Motor neuron (in vitro differentiated cells): ENCODE results near the gene ZFP3. TPM values are rescaled to one million over a fixed set of nuclear protein-coding genes. Genes with fewer than 3 reads are reported as not detected.
A peak's percentile ranks its signal among the peaks of the same experiment; 100 is the strongest.
"Not testable (repeated sequence)": the region's sequence is repeated elsewhere in the genome, so short reads cannot be mapped to it uniquely, and the experiment has no call there.

Experiments
- ATAC-seq, 8 experiments: fragments of 200-7000 bp; cut with Tn5 transposase; replicated peaks in 6 of 8; 2 replicates each; pipeline ENCODE4 v1.8.0; 2021; ENCODE audit warnings: mild to moderate bottlenecking in 8 of 8, moderate library complexity in 8 of 8
- H3K27ac ChIP-seq, 2 donors: fragments of 250-450 bp; sonication (Bioruptor Pico); 2 replicates each; pipeline ENCODE4 v1.9.0; 2021; ENCODE audit warnings: antibody characterized with exemption in 2 of 2, mild to moderate bottlenecking in 2 of 2, moderate library complexity in 1 of 2
- H3K4me1 ChIP-seq, 2 donors: fragments of 250-450 bp; sonication (Bioruptor Pico); replicated peaks in 1 of 2; 2 replicates each; pipeline ENCODE4 v1.6.1; 2021; ENCODE audit warnings: antibody characterized with exemption in 2 of 2, mild to moderate bottlenecking in 2 of 2, moderate library complexity in 1 of 2
- H3K4me3 ChIP-seq, 5 donors: fragments of 250-450 bp; sonication (Bioruptor Pico); 2 replicates each; pipeline ENCODE4 v1.9.0; 2021; ENCODE audit warnings: antibody characterized with exemption in 5 of 5, mild to moderate bottlenecking in 5 of 5, moderate library complexity in 4 of 5
- WGBS, 10 experiments: fragments of 450-650 bp; shearing (Covaris generic); methylation state at CpG; one replicate each; pipeline ENCODE4 v1.0.0; 2022; 5-methylcytosine and 5-hydroxymethylcytosine counted together
- in situ Hi-C, 9 experiments: fragments of 400-800 bp; cut with MboI; loops; one replicate each; pipeline ENCODE4 v1.15.0; 2021; ENCODE audit warnings: low sequenced_read_pairs in 9 of 9, low pct_unique_long_range_greater_than_20kb in 2 of 9; ENCODE audit not compliant: unreplicated experiment in 9 of 9
- total RNA-seq, 8 experiments: library from RNA; unstranded; fragments of 300-600 nt; gene quantifications; 2 replicates each; pipeline versions ENCODE4 v1.2.3 to v1.2.4, GENCODE V29; 2022

The ZFP3 gene
- total RNA-seq, 8 experiments from 2014 or later, result 0.22 to 8.5 (median 1.6) TPM

DNA sequence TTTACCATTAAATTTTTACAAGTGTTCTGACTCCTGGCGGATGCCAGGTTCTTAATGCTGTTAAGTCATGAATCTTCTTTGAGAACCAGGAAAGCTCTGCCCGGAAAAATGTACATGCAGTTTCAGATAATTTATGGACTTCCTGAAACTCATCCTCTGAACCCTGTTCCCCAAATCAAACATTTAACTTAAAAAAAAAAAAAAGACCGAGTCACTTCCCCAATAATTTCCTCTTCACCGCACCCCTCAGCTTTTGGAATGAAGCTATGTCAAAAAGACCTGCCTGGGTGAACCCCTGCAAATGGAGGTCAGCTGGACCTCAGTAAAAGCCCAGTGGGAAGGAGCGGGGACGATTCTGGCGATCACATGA, 18.4 kb downstream of the ZFP3 start:
- in situ Hi-C loops, result no loop called here
- Histone ChIP-seq H3K4me1 (no peaks in the 10 kb centered on the region), H3K27ac (no peak overlapping the region), H3K4me3 (peak overlapping the region; percentile 31 to 49 (median 42))
- no peak for ATAC-seq
- WGBS, 10 experiments, result 5 to 75% (median 33%) methylated on average over 2 to 7 of the region's 7 CpGs; no CpG with 5 or more reads in 2 of the 10 experiments

DNA sequence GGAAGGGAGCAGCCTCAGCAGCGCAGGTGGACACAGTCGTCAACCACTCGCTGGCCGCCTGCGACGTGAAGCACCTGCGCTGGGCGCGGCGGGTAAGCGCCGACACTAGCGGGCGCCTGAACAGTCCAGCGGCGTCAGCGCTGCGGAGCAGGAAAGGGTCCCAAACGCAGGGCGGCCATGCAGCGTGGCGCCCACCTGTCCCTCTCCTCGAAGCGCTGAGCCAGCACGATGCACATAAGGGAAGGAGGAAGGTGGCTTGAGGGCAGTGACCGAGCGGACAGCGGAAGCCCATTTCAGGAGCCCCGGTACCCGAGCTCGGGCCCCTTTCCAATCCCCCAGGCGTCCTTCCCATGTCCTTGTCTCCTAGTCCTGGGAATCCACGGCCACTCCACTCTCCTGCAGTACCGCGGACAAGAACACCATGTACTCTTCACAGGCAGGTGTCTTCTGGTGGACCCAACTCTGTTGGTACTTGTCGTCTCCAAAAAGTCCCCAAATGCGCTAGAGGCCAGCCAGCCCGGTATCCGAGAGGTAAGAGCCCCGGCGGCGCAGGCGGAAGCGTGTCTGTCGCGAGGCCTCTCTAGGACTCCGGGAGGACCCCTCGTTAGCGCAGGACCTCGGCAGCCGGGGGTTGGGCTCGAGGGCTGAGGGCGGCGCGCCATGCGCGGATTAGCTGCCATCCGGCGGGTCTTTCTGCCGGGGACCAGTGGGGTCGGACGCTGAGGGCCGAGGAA, 19.0 kb downstream of the ZFP3 start:
- H3K4me3 ChIP-seq, result peak overlapping the region; percentile 31 to 49 (median 42)
- 0 to 34% (median 4%) methylated on average over 2 to 22 of the region's 63 CpGs; no CpG with 5 or more reads in 4 of the 10 experiments for WGBS, 10 experiments
- in situ Hi-C loops, result no loop called here
- ATAC-seq, result peak in 6 of 8 experiments; percentile 38 to 96 (median 92)
- no peak overlapping the region for H3K27ac ChIP-seq
- no peaks in the 10 kb centered on the region for H3K4me1 ChIP-seq

DNA sequence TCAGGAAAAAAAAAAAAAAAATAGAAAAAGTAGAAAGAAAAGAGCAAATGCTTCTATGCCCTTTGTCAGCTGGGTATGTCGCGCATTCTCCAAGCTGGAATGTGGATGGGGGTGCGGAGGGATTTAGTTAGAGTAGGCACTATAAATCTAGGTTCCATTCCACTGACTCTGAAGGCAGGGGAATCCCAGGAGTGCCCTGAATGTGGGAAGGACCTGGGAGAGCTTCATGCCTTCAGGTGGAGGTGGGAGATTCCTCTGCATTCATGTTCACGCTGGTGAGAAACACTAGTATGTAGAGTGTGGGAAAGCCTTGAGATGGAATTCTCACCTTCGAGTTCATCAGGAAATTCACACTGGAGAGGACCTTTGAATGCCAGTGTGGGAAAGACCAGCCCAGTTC, 21.0 kb downstream of the ZFP3 start:
- Histone ChIP-seq H3K27ac (no peak overlapping the region), H3K4me3 (no peak overlapping the region), H3K4me1 (no peaks in the 10 kb centered on the region)
- WGBS, 10 experiments, result 0 to 100% (median 83%) methylated on average over 1 to 5 of the region's 5 CpGs; no CpG with 5 or more reads in 1 of the 10 experiments
- ATAC-seq, result no peak
- in situ Hi-C loops, result no loop called here

DNA sequence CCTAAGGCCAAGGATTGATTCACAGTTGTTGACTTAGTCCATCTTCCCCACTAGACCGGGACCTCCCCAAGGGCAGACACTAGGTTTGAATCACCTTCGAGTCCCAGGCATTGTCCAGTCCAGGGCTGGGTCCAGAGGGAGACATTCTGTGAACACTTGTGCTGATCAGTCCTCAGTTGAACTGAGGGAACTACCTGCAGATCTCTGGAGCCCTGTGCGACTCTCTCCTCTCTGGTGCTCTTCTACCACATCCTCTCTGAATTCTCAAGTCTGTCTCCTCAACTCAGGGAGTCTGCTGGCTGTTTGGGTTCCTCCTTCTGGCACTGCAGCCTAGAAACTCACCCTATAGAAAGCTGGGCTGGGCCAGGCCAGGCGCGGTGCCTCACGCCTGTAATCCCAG, 22.6 kb downstream of the ZFP3 start:
- in situ Hi-C loops, result no loop called here
- no peak for ATAC-seq
- Histone ChIP-seq H3K4me3 (no peak overlapping the region), H3K4me1 (no peaks in the 10 kb centered on the region), H3K27ac (no peak overlapping the region)
- WGBS, 10 experiments, result 88% methylated on average over 4 of the region's 6 CpGs; no CpG with 5 or more reads in 9 of the 10 experiments

DNA sequence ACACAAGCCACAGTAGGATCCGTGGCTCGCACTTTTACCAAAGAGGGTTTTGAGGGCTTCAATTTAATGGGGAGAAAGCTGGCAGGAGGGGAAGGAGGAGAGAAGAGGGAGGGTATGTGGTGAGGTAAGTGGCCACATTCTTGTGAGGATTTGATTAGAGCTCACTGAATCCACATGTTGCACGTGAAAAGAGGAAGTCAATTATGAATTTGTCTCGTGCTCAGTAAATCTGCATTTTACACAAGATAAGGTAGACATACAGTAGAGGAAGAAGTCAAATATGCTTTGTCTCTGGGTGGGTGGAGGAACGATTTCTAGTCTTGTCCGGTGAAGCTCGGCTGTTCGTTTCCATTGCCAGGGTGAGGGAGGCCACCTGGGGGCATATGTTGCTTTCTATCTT, 32.5 kb downstream of the ZFP3 start:
- WGBS, 10 experiments, result 0 to 41% (median 19%) methylated on average over 1 to 8 of the region's 8 CpGs
- Histone ChIP-seq H3K4me1 (peaks cover 5 to 12% of the 10 kb centered on the region in 2 donors), H3K27ac (no peak overlapping the region), H3K4me3 (peak overlapping the region; percentile 64 to 96 (median 86))
- in situ Hi-C loops, result no loop called here
- ATAC-seq, result no peak

DNA sequence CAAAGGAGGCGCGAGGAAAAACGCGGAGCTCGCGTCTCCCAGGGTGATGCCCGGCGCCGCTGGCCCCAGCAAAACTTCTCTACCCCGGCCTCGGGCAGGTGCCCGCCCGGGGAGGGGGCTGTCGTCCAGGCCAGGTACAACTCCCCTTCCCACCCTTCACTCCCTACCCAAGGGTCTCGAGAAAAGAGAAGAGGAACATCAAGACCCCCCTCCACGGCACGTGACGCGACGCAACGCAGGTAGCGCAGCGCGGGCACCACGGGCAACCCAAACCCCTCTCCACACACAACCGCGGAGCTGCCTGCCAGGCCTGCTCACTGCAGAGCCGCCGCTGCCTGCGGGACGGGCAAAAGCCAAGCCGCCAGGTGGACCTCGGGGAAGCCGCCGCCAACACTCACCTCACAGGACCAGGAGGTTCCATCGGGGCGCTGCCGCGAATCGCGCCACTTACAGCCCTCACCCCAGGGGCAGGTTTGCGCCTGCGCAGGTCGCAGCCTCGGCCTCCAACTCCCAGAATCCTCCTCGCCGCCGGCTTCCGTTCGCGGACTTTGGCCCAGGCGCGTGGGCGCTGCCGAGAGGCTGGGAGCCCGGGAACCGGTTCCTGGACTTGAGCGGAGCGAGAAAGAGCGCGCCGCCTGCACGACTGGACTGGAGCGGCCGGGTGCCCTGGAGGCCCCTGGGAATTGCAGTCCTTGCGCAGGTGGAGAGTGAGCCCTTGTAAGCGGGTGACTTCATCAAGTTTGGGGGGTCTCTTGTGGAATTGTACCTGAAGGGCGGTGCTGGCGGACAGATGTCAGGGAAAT, 33.3 kb downstream of the ZFP3 start, which contains the start of gene ZNF232:
Gene ZNF232 (minus strand): TSS at position 477 of the 803 bp plus-strand sequence. CDS start 56 bp downstream, at position 421.
- H3K4me3 ChIP-seq, result peak within 1 kb of the TSS; percentile 64 to 96 (median 86)
- H3K4me1 ChIP-seq, result peaks cover 5 to 12% of the 10 kb centered on the region in 2 donors
- peak; percentile 89 to 98 (median 98) for ATAC-seq
- peak within 1 kb of the TSS; percentile 24 to 67 for H3K27ac ChIP-seq
- in situ Hi-C loops, result no loop called here
- 0 to 10% (median 0%) methylated on average over 2 to 16 of the region's 69 CpGs; no CpG with 5 or more reads in 4 of the 10 experiments for WGBS, 10 experiments

DNA sequence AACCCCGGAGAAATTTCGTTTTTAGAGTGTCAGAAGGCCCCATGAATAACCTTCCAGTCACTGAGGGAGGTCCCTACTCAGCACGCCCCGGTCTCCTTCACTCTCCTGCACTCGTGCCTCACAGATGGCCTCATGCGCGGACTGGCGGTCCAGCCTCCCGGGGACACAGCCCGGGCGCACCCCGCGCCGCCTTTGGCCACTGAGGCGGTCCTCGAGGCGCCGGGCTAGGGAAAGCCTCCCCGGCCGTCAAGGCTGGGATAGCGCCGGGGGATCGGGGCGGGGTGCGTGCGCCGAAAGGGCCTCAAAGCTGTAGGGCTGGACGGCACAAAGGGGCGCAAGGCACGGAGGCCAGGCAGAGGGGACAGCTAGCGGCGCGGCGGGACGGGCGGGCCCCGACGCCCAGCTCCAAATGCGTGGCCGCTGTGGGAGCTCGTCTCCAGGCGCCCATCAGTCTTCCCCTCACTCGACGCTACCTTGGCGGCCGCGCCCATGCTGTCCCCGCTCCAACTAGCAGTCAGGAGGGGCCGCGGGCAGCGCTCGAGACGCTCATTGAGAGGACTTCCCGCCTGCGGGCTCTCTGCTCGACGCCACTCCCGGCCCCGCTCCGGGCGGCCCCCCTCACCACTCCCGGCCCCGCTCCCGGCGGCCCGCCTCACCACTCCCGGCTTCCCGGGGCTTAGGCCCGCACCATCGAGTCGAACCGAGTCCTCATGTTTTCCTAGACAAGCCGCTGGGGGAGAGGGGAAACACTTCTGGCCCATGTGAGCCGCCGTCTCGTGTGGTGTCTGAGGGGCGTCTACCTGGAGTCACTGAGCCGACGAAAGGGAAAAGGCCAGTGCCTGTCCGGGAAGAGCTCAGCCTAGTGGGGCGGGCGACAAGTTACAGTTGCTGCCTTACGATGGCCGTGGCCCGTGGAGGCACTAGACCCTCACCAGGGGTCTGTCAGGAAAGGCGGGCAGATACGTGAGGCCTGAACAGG, 37.7 kb downstream of the ZFP3 start, which contains the start of gene USP6:
Gene USP6 (plus strand): TSS at position 360 of the 979 bp plus-strand sequence. CDS start 14,336 bp downstream, outside the sequence.
- Histone ChIP-seq H3K4me1 (peaks cover 0 to 5% of the 10 kb centered on the region in 2 donors), H3K4me3 (no peak within 1 kb of the TSS), H3K27ac (no peak within 1 kb of the TSS)
- 0 to 95% (median 76%) methylated on average over 2 to 11 of the region's 87 CpGs; no CpG with 5 or more reads in 5 of the 10 experiments for WGBS, 10 experiments
- in situ Hi-C loops, result no loop called here
- no peak for ATAC-seq

DNA sequence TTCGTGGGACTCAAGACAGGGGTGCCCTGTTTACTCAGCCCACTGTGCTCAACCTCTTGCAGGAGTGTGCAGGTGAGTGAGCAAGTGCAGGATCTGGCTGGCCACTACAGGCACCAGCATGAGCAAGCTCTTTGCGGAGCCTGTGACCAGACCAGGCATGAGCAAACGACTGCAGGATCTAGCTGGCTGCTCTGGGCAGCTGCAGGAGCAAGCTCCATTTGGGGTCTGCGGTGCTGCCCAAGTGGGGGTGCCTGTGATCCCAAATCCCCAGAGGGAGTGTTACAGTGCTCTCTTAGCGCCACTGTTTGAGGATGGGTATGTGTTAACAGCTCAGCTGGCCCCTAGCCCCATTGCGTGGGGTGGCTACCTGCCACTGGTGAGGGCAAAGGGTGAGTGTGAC, 40.0 kb downstream of the ZFP3 start:
- Histone ChIP-seq H3K4me3 (no peak overlapping the region), H3K4me1 (peaks cover 0 to 4% of the 10 kb centered on the region in 2 donors), H3K27ac (no peak overlapping the region)
- no peak for ATAC-seq
- in situ Hi-C loops, result no loop called here
- 17 to 100% (median 65%) methylated on average over 1 to 5 of the region's 6 CpGs; no CpG with 5 or more reads in 2 of the 10 experiments for WGBS, 10 experiments

DNA sequence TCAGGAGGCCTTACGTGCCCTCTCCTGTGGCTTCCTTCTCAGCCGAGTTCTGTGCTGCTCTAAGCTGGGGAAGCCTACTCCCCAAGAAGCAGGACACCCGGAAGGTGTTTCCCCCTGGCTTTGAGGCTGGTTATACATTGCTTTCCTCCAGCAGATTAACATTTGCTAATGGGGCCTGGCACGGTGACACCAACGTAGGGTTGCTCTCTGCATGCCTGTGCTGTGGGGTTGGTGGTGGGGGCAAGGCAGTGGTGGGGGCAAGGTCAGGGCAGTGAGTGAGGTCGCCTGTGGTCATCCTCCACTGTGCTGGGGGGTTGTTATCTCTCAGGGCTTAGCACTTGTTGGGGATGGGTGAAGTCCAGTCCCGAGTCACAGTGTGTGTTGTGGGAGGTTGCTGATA, 41.8 kb downstream of the ZFP3 start:
- in situ Hi-C loops, result no loop called here
- peaks cover 0 to 4% of the 10 kb centered on the region in 2 donors for H3K4me1 ChIP-seq
- H3K4me3 ChIP-seq, result no peak overlapping the region
- H3K27ac ChIP-seq, result no peak overlapping the region
- no peak for ATAC-seq
- WGBS, 10 experiments, result 78% methylated on average over 4 of the region's 7 CpGs; no CpG with 5 or more reads in 9 of the 10 experiments

DNA sequence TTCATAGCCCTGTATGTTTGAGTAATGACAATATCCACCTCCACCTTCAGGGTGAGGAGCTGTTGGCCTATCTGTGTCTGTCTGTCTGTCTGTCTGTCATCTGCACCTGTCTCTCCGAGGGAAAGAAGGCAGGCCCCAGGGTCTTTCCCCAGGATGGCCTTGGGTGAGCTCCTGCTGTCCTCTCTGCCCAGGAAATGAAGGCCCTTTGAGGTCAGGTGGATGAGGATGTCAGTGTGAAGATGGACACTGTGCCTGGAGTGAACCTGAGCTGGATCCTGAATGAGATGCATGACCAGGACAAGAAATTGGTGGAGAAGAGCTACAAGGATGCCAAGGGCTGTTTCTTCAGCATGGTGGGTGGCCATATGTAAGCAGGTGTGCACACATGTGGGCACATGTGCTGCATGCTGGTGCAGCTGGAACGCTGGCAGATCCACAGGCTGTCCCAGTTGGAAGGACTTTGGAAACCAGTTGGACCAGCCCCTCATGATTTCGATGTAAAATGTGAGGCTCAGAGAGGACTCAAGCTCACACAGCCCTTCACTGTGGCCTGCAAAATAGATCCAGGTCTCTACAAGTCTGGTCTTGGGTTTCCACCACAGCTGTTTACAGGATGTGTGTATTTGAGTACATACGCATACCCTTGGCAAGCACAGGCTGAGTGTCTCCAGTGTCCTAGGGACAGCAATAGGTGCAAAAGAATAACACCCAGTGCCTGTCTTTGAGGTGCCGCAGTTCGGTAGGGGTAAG, 42.3 kb downstream of the ZFP3 start:
- in situ Hi-C loops, ATAC-seq: not testable (repeated sequence)

DNA sequence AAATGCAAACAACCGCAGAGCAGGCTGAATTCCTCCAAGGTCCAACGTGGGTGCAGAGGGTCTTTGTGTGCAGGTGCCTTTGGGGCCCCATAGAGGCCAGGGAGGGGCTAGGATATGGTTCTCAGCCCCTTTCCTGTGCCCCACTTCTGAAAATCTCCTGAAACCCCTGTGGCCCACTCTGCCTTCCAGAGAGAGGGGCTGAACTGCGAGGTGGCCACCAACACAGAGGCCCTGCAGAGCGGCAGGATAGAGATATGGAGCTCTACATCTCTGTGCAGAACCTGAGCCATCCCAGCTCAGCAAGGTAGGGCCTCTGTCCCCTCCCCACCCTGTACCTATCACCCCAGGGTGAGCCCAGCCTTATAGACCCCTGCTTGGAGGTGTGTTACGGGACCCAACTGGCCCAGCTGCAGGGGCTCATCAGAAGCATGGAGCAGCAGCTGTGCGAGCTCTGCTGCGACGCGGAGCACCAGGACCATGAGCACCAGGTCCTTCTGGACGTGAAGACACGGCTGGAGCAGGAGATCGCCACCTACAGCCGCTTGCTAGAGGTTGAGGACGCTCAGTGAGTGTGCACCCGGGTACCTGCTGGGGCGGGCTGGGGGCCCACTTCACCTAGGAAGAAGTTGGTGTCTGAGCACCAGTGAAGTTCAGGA, 43.0 kb downstream of the ZFP3 start:
- in situ Hi-C loops, result no loop called here
- 30 to 80% (median 57%) methylated on average over 2 to 5 of the region's 16 CpGs; no CpG with 5 or more reads in 7 of the 10 experiments for WGBS, 10 experiments
- H3K4me3 ChIP-seq, result no peak overlapping the region
- H3K4me1 ChIP-seq, result peaks cover 0 to 4% of the 10 kb centered on the region in 2 donors
- no peak for ATAC-seq
- no peak overlapping the region for H3K27ac ChIP-seq

More for the DNA sequence above, 42.3 kb downstream of the ZFP3 start:
- not testable (repeated sequence) for H3K4me3 ChIP-seq, H3K4me1 ChIP-seq, H3K27ac ChIP-seq
- WGBS, 10 experiments, result 40 to 100% (median 78%) methylated on average over 1 to 2 of the region's 6 CpGs; no CpG with 5 or more reads in 6 of the 10 experiments
